ENCODE results near the gene RPS6KB1. TPM values are rescaled to one million over a fixed set of nuclear protein-coding genes. Genes with fewer than 3 reads are reported as not detected.
"Not testable (repeated sequence)": the region's sequence is repeated elsewhere in the genome, so short reads cannot be mapped to it uniquely, and the experiment has no call there.

Gene RPS6KB1
- total and polyA plus RNA-seq, 10 donors, result 8.2 to 51.5 (median 45.8) TPM

GRCh38 chr17:59846394-59847165 is 46.3 kb upstream of the RPS6KB1 start:
- peaks cover 36 to 100% (median 63%) of the 10 kb centered on the region in 6 donors for H3K4me1 ChIP-seq
- 50 to 75% (median 63%) methylated on average over 7 of the region's 7 CpGs for WGBS, 5 donors
- intact Hi-C loops (cut with DNase I; ENCODE audit: low total_unique reads), result no loop called here
- no peaks in the 10 kb centered on the region for H3K9me3 ChIP-seq
- H3K36me3 ChIP-seq, result peaks cover 0 to 16% (median 1%) of the 10 kb centered on the region in 6 donors
- no peaks in the 10 kb centered on the region for H3K27me3 ChIP-seq (replicated peaks in 1 of 7)
- TF ChIP-seq CTCF (IDR thresholded peaks at IDR 0.05 in 8 of 11, conservative IDR thresholded peaks at IDR 0.05 in 3 of 11), result no peak
- peak in 1 of 3 donors; percentile 20 for TF ChIP-seq POLR2A (IDR thresholded peaks at IDR 0.05)
- peak in 1 of 3 donors; percentile 57 for TF ChIP-seq POLR2AphosphoS5 (IDR thresholded peaks at IDR 0.05)
- H3K4me3 ChIP-seq, result no peak overlapping the region
- H3K27ac ChIP-seq, result peak overlapping the region; percentile 66 to 92 (median 82)
- DNase-seq, result no peak

GRCh38 chr17:59848385-59848668 is 44.6 kb upstream of the RPS6KB1 start:
- Histone ChIP-seq H3K4me1 (peaks cover 33 to 100% (median 62%) of the 10 kb centered on the region in 6 donors), H3K27me3 (replicated peaks in 1 of 7) (no peaks in the 10 kb centered on the region), H3K27ac (peak overlapping the region in 7 of 8 donors; percentile 4 to 92 (median 87)), H3K4me3 (peak overlapping the region in 1 of 8 donors; percentile 5), H3K36me3 (no peaks in the 10 kb centered on the region), H3K9me3 (no peaks in the 10 kb centered on the region)
- intact Hi-C loops (cut with DNase I; ENCODE audit: low total_unique reads), result no loop called here
- WGBS, 5 donors, result 90 to 98% (median 96%) methylated on average over 6 of the region's 6 CpGs
- TF ChIP-seq CTCF (IDR thresholded peaks at IDR 0.05 in 8 of 11, conservative IDR thresholded peaks at IDR 0.05 in 3 of 11), result no peak
- peak in 1 of 3 donors; percentile 22 for TF ChIP-seq POLR2AphosphoS5 (IDR thresholded peaks at IDR 0.05)
- no peak for TF ChIP-seq POLR2A (IDR thresholded peaks at IDR 0.05)
- DNase-seq, result no peak

GRCh38 chr17:59848778-59849177 is 44.1 kb upstream of the RPS6KB1 start:
- no peaks in the 10 kb centered on the region for H3K9me3 ChIP-seq
- intact Hi-C loops (cut with DNase I; ENCODE audit: low total_unique reads), result no loop called here
- H3K4me1 ChIP-seq, result peaks cover 37 to 100% (median 62%) of the 10 kb centered on the region in 6 donors
- peak overlapping the region in 7 of 8 donors; percentile 39 to 92 (median 87) for H3K27ac ChIP-seq
- TF ChIP-seq POLR2A (IDR thresholded peaks at IDR 0.05) (no peak), POLR2AphosphoS5 (IDR thresholded peaks at IDR 0.05) (peak; percentile 3 to 72 (median 45)), CTCF (IDR thresholded peaks at IDR 0.05 in 8 of 11, conservative IDR thresholded peaks at IDR 0.05 in 3 of 11) (no peak)
- DNase-seq, result peak; percentile 88
- no peaks in the 10 kb centered on the region for H3K27me3 ChIP-seq (replicated peaks in 1 of 7)
- WGBS, 5 donors, result 19 to 46% (median 31%) methylated on average over 7 of the region's 7 CpGs
- no peaks in the 10 kb centered on the region for H3K36me3 ChIP-seq
- peak overlapping the region in 1 of 8 donors; percentile 5 for H3K4me3 ChIP-seq

GRCh38 chr17:59850311-59850710 is 42.6 kb upstream of the RPS6KB1 start:
- intact Hi-C loops (cut with DNase I; ENCODE audit: low total_unique reads), result loop anchor here (5.0 kb wide), 1 partner anchor 98 kb away; no protein-coding TSS in a partner anchor
- TF ChIP-seq POLR2AphosphoS5 (IDR thresholded peaks at IDR 0.05), result peak in 1 of 3 donors; percentile 39
- H3K27me3 ChIP-seq (replicated peaks in 1 of 7); H3K36me3 ChIP-seq; H3K9me3 ChIP-seq; DNase-seq; H3K4me3 ChIP-seq: not testable (repeated sequence)
- Histone ChIP-seq H3K27ac (peak overlapping the region in 6 of 8 donors; percentile 10 to 92 (median 79)), H3K4me1 (peaks cover 31 to 97% (median 53%) of the 10 kb centered on the region in 6 donors)
- 90 to 96% (median 94%) methylated on average over 15 of the region's 15 CpGs for WGBS, 5 donors
